WI38 (cell line): ENCODE data around the gene DAGLB.
"Not testable (repeated sequence)": the region's sequence is repeated elsewhere in the genome, so short reads cannot be mapped to it uniquely, and the experiment has no call there.

Experiments
- H3K4me3 ChIP-seq: 2 replicates; pipeline ENCODE4 v1.5.1; 2011; ENCODE audit warnings: low read depth, mild to moderate bottlenecking, control low read depth, low read length
- TF ChIP-seq, protein P1 (sequence below): IDR thresholded peaks from 2 replicates; pipeline ENCODE4 v1.5.1; 2012; ENCODE audit warnings: low read depth, mild to moderate bottlenecking, control low read depth, low read length

Gene DAGLB

DNA sequence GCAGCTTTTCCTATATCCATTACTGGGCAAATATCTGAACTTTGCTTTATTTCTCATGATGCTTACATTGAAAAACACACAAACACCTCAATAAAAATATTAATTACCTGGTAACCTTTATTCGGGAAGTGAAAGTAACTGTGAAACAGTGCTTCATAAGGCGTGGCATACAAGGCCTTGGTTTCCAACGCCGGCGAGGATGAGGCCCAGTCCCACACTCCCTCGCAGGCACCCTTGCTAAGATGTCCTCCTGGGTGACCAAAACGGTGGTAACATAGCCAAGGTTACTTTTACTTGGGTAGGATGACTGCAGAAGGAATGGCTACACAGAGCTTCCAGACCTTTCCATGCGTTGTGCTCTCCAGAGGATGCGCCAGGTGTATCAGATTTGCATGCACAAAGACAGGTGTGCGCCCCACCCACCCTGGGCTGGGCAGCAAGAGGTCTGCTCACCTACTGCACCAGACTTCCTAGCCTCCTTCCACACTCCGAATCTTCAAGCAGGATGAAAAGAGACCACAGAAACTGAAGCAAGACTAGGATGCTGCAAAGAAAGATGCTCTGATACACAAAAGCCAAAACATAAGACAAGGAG lies 13.3 kb upstream of the DAGLB start:
- H3K4me3 ChIP-seq: no peak overlapping the region
- TF ChIP-seq, protein P1, sequence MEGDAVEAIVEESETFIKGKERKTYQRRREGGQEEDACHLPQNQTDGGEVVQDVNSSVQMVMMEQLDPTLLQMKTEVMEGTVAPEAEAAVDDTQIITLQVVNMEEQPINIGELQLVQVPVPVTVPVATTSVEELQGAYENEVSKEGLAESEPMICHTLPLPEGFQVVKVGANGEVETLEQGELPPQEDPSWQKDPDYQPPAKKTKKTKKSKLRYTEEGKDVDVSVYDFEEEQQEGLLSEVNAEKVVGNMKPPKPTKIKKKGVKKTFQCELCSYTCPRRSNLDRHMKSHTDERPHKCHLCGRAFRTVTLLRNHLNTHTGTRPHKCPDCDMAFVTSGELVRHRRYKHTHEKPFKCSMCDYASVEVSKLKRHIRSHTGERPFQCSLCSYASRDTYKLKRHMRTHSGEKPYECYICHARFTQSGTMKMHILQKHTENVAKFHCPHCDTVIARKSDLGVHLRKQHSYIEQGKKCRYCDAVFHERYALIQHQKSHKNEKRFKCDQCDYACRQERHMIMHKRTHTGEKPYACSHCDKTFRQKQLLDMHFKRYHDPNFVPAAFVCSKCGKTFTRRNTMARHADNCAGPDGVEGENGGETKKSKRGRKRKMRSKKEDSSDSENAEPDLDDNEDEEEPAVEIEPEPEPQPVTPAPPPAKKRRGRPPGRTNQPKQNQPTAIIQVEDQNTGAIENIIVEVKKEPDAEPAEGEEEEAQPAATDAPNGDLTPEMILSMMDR: no peak

DNA sequence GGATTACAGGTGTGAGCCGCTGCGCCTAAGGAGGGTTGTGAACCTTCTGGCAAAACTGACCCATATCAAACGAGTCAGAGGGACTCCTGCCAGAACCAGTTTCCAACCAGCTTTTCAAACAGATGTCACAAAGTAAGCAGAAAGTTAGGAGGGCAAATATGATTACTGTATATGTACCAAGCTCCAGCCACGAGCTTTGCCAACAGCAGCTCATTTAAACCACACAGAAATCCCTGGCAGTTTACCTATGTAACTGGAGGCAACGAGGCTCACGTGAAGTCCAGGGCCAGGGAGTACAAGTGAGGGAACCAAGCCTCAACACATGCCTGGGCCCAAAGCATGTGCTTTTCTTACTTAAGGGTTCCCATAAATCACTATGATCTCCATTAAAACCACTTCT lies 12.5 kb upstream of the DAGLB start:
- no peak overlapping the region for H3K4me3 ChIP-seq
- TF ChIP-seq, protein P1: no peak

DNA sequence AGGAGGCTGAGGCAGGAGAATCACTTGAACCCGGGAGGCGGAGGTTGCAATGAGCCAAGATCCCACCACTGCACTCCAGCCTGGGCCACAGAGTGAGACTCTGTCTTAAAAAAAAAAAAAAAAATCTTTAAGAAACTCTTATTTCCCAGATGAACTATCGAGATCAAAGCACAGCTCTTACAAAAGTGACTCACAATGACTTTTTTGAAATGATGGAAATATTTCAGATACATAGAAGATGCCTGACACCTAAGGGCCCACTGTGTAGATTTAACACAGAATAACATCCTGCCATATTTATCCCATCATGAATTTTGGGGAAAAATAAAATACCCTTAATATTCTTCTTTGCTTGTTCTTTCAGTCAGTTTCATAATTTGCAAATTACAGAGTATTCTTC lies 10.9 kb upstream of the DAGLB start:
- H3K4me3 ChIP-seq: not testable (repeated sequence)

DNA sequence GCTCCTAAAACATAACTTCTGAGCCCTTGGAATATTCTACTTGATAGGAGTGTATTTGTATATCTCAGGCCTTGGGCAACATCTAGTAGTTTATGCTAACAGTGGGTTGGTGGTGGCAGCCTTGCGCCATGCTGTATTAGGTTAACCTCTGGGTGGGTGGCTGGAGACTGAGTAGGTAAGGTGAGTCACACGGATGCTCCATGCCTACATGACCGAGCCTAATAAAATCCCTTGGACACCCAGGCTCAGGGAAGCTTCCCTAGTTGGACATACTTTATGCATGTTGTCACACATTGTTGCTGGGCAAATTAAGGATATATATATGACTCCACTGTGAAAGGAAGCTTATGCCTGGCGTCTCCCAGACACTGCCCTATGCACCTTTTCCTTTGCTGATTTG lies 6.0 kb upstream of the DAGLB start:
- TF ChIP-seq, protein P1: no peak
- no peak overlapping the region for H3K4me3 ChIP-seq

DNA sequence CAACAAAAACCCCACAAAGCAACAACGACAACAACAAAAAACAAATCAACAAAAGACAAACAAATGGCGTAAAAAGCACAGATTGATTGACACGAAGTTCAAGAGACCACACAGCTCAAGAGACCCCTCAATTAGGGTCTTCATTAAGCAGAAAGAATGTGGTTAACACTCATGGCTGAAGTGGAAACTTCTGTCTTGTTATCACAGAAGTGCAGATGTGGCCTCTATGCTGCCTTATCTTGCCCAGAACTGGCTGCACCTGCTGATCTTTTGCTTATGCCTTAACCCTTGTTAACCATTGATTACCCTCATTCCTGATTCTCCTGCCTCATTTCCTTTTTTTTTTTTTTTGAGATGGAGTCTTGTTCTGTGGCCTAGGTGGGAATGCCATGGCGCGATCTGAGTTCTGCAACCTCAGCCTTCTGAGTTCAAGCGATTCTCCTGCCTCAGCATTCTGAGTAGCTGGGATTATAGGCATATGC lies 3.5 kb upstream of the DAGLB start:
- H3K4me3 ChIP-seq: no peak overlapping the region
- TF ChIP-seq, protein P1: no peak

DNA sequence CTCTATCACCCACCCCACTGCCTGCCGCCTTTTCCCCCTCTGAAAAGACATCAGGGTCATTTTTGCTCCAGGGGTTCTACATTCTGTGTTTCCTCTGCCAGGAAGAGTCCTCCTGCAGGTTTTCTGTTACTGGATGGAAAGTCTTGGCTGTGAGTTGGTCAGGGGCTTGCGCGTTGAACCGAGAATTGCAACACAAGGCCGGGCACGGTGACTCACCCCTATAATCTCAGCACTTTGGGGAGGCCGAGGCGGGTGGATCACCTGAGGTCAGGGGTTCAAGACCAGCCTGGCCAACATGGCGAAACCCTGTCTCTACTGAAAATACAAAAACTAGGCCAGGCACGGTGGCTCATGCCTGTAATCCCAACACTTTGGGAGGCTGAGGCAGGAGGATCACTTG lies 2.8 kb upstream of the DAGLB start:
- not testable (repeated sequence) for H3K4me3 ChIP-seq

DNA sequence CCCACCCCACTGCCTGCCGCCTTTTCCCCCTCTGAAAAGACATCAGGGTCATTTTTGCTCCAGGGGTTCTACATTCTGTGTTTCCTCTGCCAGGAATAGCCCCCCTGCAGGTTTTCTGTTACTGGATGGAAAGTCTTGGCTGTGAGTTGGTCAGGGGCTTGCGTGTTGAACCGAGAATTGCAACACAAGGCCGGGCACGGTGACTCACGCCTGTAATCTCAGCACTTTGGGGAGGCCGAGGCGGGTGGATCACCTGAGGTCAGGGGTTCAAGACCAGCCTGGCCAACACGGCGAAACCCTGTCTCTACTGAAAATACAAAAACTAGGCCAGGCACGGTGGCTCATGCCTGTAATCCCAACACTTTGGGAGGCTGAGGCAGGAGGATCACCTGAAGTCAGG lies 2.1 kb upstream of the DAGLB start:
- not testable (repeated sequence) for H3K4me3 ChIP-seq

DNA sequence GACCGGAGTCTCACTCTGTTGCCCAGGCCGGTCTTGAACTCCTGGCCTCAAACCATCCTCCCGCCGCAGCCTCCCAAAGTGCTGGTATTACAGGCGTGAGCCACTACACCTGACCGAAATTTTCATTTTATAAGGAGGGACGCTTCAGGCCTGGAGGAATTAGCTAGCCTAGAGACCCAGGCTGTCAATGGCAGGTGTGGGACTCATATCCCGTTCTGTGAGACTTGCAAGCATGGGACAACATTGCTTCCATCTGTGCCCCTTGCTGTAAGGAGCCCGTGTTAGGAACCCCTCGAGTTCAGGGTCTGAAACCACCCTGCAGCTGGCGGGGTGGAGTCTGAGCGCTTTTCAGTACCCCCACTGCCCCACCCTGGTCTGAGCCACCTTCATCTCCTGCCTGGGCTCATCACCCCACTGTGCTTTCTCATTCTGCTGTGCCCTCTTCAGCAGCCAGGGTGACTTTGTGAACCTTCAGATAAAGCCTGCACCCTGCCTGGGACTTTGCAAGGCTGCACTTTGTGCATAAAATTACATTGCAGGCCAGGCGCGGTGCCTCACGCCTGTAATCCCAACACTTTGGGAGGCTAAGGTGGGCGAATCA lies 1.3 kb upstream of the DAGLB start:
- H3K4me3 ChIP-seq: no peak overlapping the region

More for the DNA sequence above, 1.3 kb upstream of the DAGLB start:
- TF ChIP-seq, protein P1: no peak
